Endometrium (tissue), 2 donors: ENCODE results near the gene MMP13.
"Not testable (repeated sequence)": the region's sequence is repeated elsewhere in the genome, so short reads cannot be mapped to it uniquely, and the experiment has no call there.

Experiments used
- FAIRE-seq: peaks from 2 replicates; lab custom pipeline; 2012; peaks lifted over from hg19 to GRCh38; lab: Jason Lieb, UNC
- donor health status: control.
- donor health status: control.

MMP13 gene

DNA sequence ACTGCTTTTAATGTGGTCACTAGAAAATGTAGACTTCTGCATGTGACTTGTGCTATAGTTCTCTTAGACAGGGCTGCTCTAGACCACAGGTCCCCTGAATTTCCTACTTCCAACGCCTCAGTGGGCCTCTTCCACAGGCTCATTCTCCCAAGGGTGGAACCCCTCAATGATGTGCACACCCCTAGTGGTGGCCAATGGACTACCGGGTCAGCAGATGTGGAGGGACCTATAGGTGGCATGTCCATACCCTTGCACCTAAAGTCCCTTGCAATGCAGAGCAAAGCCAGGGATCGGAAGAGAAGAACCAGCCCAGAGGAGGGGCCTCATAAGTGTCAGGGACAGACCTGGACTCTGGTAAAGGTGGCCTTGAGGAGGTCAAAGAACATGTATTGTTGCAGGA is 20.0 kb downstream of the MMP13 start:
- no peak for FAIRE-seq

GRCh38 chr11:102934735-102935134 is 20.8 kb downstream of the MMP13 start:
- FAIRE-seq: no peak

DNA sequence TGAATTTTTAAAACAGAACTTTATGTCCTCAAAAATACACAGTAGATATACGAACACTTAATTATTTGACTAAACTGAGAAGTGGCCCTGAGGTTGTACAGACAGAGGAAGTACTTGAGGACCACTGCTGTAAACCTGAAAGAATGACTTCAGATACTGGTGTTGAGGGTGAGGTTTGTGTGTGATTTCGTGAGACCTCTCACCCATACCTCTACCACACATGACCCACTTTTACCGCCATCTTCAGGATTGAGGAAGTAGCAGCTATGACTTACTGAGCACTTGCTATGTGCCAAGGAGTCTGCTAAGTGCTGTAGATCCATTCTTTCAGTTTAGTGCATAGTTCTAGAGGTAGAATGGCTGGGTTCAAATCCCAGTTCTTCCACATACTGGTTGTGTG is 21.9 kb downstream of the MMP13 start:
- FAIRE-seq: no peak

GRCh38 chr11:102932678-102933077 is 22.9 kb downstream of the MMP13 start:
- no peak for FAIRE-seq

DNA sequence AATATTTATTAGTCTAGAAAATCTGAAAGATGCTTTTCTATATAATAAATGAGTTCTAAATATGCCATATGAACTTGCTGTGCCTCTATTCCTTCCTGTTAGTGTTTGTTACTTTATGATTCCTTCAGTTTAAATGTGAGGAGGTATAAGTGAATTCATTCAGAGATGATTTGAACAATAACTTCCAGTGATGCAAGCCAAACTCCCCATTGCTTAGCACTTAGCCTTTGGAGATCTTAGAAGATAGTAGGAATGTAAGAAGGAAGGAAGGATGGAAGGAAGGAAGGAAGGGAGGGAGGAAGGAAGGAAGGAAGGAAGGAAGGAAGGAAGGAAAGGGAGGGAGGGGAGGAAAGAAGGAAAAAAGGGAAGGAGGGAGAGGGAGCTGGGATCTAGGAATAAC is 25.1 kb downstream of the MMP13 start:
- no peak for FAIRE-seq

- no peak for FAIRE-seq
These were observed 25.6 kb downstream of the MMP13 start for GRCh38 chr11:102929972-102930371.

DNA sequence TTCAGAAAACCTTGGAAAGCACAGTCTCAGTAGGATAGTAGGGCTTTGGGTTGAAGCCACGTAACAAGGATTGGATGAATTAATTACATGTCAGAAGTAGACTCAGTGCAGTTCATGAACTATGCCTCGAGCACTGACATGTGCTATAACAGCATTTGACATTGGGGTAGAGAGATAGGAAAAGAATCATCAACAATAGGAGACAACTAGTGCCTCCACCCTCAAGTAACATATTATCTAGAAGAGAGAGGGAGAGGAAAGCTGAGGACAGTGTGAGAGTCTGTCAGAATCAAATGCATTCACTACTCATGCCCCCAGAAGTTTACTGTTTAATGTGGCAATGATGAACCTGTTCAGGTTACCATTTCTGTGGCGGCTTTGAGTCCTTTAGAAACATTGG is 26.4 kb downstream of the MMP13 start:
- no peak for FAIRE-seq

GRCh38 chr11:102928247-102928646 is 27.3 kb downstream of the MMP13 start:
- FAIRE-seq: no peak

- FAIRE-seq: no peak
These were observed 27.9 kb downstream of the MMP13 start for GRCh38 chr11:102927624-102927990.

GRCh38 chr11:102926961-102927623 is 28.4 kb downstream of the MMP13 start:
- no peak for FAIRE-seq

- no peak for FAIRE-seq
These were observed 29.0 kb downstream of the MMP13 start for GRCh38 chr11:102926517-102926916.

DNA sequence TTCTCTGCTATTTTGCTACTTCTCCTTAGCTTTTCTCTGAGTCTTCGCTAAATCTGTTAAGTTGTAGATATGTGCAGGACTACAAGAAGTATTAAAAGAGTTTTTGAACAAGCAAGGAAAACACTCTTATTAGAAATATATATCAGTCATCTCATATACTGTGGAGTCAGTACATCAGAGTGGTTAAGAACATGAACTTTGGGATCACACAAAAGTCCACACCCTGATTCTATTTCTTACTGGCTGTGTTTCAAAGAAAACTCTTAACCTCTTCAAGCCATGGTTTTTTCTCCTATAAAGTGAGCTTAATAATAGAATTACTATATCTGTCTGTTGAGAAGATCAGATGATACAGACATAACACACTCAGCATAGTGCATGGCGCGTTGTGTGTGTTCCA is 29.5 kb downstream of the MMP13 start:
- FAIRE-seq: no peak

GRCh38 chr11:102924851-102925380 is 30.6 kb downstream of the MMP13 start:
- no peak for FAIRE-seq

DNA sequence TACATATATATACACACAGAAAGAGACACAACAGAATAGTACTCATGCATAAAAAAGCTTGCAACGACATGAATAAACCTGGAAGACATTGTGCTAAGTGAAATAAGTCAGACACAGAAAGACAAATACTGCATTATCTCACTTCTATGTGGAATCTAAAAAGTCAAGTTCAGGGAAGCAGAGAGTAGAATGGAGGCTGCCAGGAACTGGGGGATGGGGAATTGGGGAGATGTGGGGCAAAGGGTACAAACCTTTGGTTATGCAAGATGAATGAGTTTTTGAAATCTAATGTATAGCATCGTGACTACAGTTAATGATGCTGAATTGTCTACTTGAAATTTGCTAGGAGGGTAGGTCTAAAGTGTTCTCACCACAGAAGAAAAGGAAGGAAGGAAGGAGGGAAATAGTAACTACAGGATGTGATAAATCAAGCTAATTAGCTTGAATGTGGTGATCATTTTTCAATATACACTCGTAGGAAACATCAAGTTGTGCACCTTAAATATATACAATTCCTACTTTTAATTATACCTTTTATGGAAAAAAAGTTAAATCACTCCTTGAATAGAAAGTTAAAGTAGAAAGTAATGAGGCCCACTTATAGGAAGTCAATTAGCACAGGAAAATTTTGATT is 33.8 kb downstream of the MMP13 start:
- no peak for FAIRE-seq

DNA sequence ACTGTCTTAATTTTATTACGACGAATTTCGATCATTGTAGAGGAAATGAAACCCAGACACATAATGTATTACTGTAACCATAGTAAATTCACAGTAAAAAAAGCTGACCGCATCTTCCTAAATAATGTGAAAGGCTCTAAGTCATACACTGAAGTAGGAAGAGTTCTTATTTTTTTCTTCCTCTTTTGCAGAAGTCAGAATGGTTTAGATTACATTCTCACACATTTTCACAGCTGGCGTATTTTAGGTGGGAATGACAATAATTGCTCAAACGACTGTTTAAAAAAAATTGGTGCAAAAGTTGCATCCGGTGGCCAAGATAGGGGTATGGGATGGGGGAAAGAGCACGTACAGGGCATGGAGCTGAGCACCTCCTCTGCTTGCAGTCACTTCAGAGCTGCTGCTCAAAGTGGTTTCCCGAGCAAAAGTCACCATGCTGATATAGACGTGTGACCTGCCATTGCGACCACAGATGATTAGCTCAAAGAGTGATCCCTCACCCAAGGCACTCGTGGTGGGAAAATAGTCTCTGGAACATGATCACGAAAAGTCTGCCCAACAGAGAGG is 35.3 kb downstream of the MMP13 start:
- no peak for FAIRE-seq

- no peak for FAIRE-seq
These were observed 40.5 kb downstream of the MMP13 start for GRCh38 chr11:102915044-102915375.

DNA sequence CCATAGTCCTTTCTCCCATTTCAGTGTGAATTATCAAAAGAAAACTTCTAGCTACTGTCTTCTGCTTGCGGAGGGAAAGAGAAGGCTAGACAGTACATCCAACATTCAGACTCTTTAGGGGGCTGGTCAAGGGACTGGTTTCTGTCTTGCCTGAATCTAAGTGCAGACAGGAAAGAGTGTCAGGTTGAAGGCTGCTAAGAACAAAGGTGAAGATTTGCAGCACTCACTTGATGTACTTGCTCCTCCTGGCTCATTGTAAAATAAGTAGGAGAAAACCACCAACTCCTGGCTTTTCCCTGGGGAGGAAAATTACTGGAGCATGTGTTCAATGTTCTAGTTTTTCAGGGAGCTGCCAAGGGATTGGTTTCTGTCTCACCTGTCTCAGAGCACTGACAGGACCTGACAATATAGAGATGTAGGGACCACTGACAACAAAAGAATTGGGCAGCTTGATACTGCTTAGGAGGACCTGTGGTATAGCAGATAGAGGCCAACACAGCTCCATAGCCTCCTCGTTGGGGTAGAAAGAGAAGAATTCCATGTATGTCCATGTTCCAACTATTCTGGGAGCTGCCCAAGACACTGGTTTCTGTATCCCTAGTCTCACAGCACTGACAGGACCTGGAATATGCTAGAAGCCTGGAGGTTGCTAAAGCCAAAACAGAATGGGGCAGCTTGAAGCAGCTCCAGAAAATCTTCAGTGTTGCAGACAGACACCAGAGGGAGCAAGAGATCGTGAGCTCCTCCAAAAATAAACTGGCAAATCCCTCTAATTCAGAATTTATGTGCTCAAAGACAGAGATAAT is 41.1 kb downstream of the MMP13 start:
- FAIRE-seq: no peak

DNA sequence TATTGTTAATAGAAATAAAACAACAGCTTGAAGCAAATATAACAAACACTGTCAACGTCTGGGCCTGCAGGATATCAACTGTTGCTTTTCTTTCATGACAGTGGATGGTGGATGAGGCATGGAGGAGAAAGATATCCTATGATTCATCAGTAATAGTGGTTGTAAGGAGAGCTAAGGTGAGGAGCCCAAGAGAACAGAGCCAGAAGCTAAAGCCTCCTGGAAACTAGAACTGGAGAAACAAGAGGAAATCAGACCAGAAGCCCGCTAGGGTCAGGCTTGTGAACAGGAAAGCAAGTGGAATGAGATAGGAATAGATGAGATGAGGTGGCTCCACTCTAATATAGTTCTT is 43.1 kb downstream of the MMP13 start:
- FAIRE-seq: no peak

GRCh38 chr11:102911758-102912481 is 43.6 kb downstream of the MMP13 start:
- no peak for FAIRE-seq

GRCh38 chr11:102905848-102906247 is 49.7 kb downstream of the MMP13 start:
- not testable (repeated sequence) for FAIRE-seq

- FAIRE-seq: not testable (repeated sequence)
These were observed 51.6 kb downstream of the MMP13 start for GRCh38 chr11:102903895-102904294.

DNA sequence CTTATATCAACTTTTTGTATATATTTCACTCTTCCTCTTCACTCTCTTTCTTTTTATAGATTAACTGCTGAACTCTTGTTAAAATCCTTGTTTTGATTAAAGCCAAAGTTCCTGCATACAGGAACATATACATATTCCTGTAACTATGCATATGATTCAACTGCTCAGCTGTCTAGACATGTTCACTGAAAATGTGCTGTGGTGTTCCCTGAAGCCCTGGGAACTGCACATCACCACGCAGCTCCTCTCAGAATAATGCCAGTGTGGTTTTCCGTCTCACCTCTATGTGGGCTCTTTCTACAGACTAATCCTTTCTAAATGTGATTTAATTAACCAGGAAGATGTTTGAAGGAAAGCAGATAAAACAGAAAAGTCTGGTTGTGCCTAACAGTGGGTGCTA is 55.2 kb downstream of the MMP13 start:
- FAIRE-seq: no peak
